DOHH2 (cell line): ENCODE results near the gene RFX6.
"Not testable (repeated sequence)": the region's sequence is repeated elsewhere in the genome, so short reads cannot be mapped to it uniquely, and the experiment has no call there.

Experiments used
- H3F3A ChIP-seq: fragments of 200-600 bp; sonication (generic), shearing (Covaris generic); 2 replicates; pipeline ENCODE4 v1.6.0; 2016; ENCODE audit warnings: antibody characterized with exemption, mild to moderate bottlenecking; ENCODE audit not compliant: control insufficient read depth, insufficient read depth
- H3K27ac ChIP-seq: fragments of 200-600 bp; sonication (generic); 2 replicates; pipeline ENCODE4 v1.5.1; 2014; ENCODE audit warnings: low read depth, mild to moderate bottlenecking, low read length, moderate library complexity
- H3K27me3 ChIP-seq: fragments of 200-600 bp; sonication (generic); 2 replicates; pipeline ENCODE4 v1.6.1; 2014; ENCODE audit warnings: mild to moderate bottlenecking, low read length, mixed read lengths; ENCODE audit not compliant: control insufficient read depth
- H3K36me3 ChIP-seq: fragments of 200-600 bp; sonication (generic); 2 replicates; pipeline ENCODE4 v1.6.1; 2014; ENCODE audit warnings: mild to moderate bottlenecking, low read length, moderate library complexity, mixed read lengths; ENCODE audit not compliant: control insufficient read depth
- H3K4me1 ChIP-seq: fragments of 200-600 bp; sonication (generic); 2 replicates; pipeline ENCODE4 v1.6.1; 2014; ENCODE audit warnings: mild to moderate bottlenecking, low read length, mixed read lengths; ENCODE audit not compliant: control insufficient read depth
- H3K4me2 ChIP-seq: fragments of 200-600 bp; sonication (generic); 2 replicates; pipeline ENCODE4 v1.6.0; 2014; ENCODE audit warnings: mild to moderate bottlenecking, low read length, moderate library complexity
- H3K4me3 ChIP-seq: fragments of 200-600 bp; sonication (generic); 2 replicates; pipeline ENCODE4 v1.5.1; 2014; ENCODE audit warnings: mild to moderate bottlenecking, low read length, mixed read lengths
- H3K79me2 ChIP-seq: fragments of 200-600 bp; sonication (generic); 2 replicates; pipeline ENCODE4 v1.6.1; 2014; ENCODE audit warnings: mild to moderate bottlenecking, low read length, mixed read lengths; ENCODE audit not compliant: control insufficient read depth
- H3K9me2 ChIP-seq: fragments of 200-600 bp; sonication (generic); replicated peaks from 2 replicates; pipeline ENCODE4 v1.6.1; 2014; ENCODE audit warnings: mild to moderate bottlenecking, low read length, mixed read lengths; ENCODE audit not compliant: control insufficient read depth
- H3K9me3 ChIP-seq: fragments of 200-600 bp; sonication (generic); 2 replicates; pipeline ENCODE4 v1.6.1; 2014; ENCODE audit warnings: antibody characterized with exemption, low read length, mixed read lengths; ENCODE audit not compliant: control insufficient read depth, insufficient read depth
- H4K20me1 ChIP-seq: fragments of 200-600 bp; sonication (generic); 2 replicates; pipeline ENCODE4 v1.6.0; 2014; ENCODE audit warnings: low read depth, mild to moderate bottlenecking, antibody characterized with exemption, low read length, moderate library complexity; ENCODE audit not compliant: control insufficient read depth, insufficient read depth
- CTCF ChIP-seq: fragments of 200-600 bp; sonication (generic); IDR thresholded peaks from one replicate; pipeline ENCODE4 v1.5.1; 2014; ENCODE audit warnings: antibody characterized with exemption, mild to moderate bottlenecking, low read depth, low read length; ENCODE audit not compliant: poor library complexity, severe bottlenecking
- EZH2phosphoT487 ChIP-seq: fragments of 200-600 bp; sonication (generic); IDR thresholded peaks from 2 replicates; pipeline ENCODE4 v1.6.1; 2017; ENCODE audit warnings: borderline replicate concordance, mild to moderate bottlenecking, antibody characterized with exemption, low read length, moderate library complexity, mixed read lengths

Gene RFX6

DNA sequence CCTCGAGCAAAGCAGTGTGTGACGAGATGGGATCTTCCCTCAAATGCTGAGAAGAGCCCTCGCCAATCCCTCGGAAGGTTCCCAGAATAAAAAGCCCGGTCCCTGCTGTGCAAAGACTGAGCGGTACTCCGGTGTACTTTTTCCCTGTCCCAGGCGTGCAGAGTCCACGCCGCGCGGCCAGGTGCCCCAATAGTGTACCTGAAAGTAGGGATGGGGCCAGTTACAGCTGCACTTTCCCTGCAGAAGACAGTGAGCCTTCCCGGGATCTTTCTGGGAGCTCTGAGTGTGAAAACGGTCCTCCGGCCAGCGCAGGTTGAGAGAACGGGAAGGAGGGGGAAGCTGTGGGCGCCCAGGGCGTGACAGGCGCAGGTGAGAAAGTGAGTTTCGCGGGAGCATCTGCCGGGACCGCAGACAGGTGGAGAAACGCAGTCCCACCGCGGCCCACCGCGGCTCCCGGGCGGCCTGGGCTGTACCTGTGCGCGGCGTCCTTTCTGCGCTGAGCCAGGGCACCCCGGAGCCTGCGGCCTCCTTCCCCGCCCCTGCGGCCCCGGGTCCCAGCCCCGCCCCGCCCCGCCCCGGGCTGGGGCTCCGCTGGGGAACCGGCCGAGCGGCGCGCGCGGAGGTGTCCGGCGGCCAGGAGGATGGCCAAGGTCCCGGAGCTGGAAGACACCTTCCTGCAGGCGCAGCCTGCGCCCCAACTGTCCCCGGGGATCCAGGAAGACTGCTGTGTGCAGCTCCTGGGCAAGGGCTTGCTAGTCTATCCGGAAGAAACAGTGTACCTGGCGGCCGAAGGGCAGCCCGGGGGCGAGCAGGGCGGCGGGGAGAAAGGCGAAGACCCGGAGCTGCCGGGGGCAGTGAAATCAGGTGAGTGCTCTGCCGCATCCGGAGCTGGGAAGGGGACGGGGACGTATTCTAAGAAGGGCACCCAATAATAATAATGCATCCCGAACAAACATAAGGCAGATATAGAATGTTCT is at the start of gene RFX6:
RFX6 (plus strand) TSS at position 608 of the 977 bp plus-strand sequence; CDS start at position 642, 34 bp downstream.
- Histone ChIP-seq H3K9me2 (no peaks in the 10 kb centered on the region), H3K4me3 (no peak within 1 kb of the TSS), H3K4me1 (no peaks in the 10 kb centered on the region), H3K27ac (no peak within 1 kb of the TSS), H3F3A (no peaks in the 10 kb centered on the region), H4K20me1 (no peaks in the 10 kb centered on the region), H3K4me2 (no peak within 1 kb of the TSS), H3K36me3 (no peaks in the 10 kb centered on the region), H3K9me3 (no peaks in the 10 kb centered on the region), H3K79me2 (no peaks in the 10 kb centered on the region), H3K27me3 (no peaks in the 10 kb centered on the region)
- TF ChIP-seq EZH2phosphoT487 (no peak), CTCF (no peak)

- no peak overlapping the region for H3K27ac ChIP-seq
- no peaks in the 10 kb centered on the region for H3K79me2 ChIP-seq
- no peaks in the 10 kb centered on the region for H3K9me3 ChIP-seq
- no peak overlapping the region for H3K4me2 ChIP-seq
- H3K9me2 ChIP-seq: no peaks in the 10 kb centered on the region
- no peaks in the 10 kb centered on the region for H3F3A ChIP-seq
- H3K4me1 ChIP-seq: no peaks in the 10 kb centered on the region
- H3K27me3 ChIP-seq: no peaks in the 10 kb centered on the region
- no peaks in the 10 kb centered on the region for H3K36me3 ChIP-seq
- no peak overlapping the region for H3K4me3 ChIP-seq
- no peak for TF ChIP-seq CTCF
- TF ChIP-seq EZH2phosphoT487: no peak
- H4K20me1 ChIP-seq: no peaks in the 10 kb centered on the region
These were observed 49.3 kb upstream of the RFX6 start for GRCh38 chr6:116827561-116828240.

- TF ChIP-seq CTCF: no peak
- TF ChIP-seq EZH2phosphoT487: no peak
- Histone ChIP-seq H4K20me1 (no peaks in the 10 kb centered on the region), H3K79me2 (no peaks in the 10 kb centered on the region), H3K4me1 (no peaks in the 10 kb centered on the region), H3K9me3 (no peaks in the 10 kb centered on the region), H3K27me3 (no peaks in the 10 kb centered on the region), H3K27ac (no peak within 1 kb of the TSS), H3F3A (no peaks in the 10 kb centered on the region), H3K36me3 (no peaks in the 10 kb centered on the region), H3K4me2 (no peak within 1 kb of the TSS), H3K9me2 (no peaks in the 10 kb centered on the region), H3K4me3 (no peak within 1 kb of the TSS)
These were observed 48.1 kb upstream of the RFX6 start, which contains the start of gene GPRC6A for GRCh38 chr6:116828983-116829382. Gene GPRC6A (minus strand): TSS chr6:116829083. CDS start chr6:116829013, 70 bp downstream.

- not testable (repeated sequence) for H3K9me3 ChIP-seq, H4K20me1 ChIP-seq, H3K36me3 ChIP-seq, H3K27me3 ChIP-seq, H3K4me3 ChIP-seq, H3F3A ChIP-seq, H3K79me2 ChIP-seq, H3K4me1 ChIP-seq, H3K4me2 ChIP-seq, H3K27ac ChIP-seq, H3K9me2 ChIP-seq
These were observed 42.5 kb upstream of the RFX6 start for GRCh38 chr6:116834526-116834925.
